MM.1S (cell line): ENCODE data around the gene UBXN1.

Source experiments
- CTCF ChIP-seq: fragments of 300-600 bp; sonication (generic); IDR thresholded peaks from 2 replicates; pipeline ENCODE4 v1.5.1; 2016; ENCODE audit warnings: antibody characterized with exemption, low read length, mixed read lengths
- EZH2 ChIP-seq: fragments of 300-600 bp; sonication (generic); optimal IDR thresholded peaks from 2 replicates; pipeline ENCODE3; 2017; ENCODE audit warnings: low read depth, mild to moderate bottlenecking, antibody characterized with exemption, low read length, mixed read lengths
- EZH2phosphoT487 ChIP-seq: fragments of 300-600 bp; sonication (generic); IDR thresholded peaks from 2 replicates; pipeline ENCODE4 v1.6.1; 2018; ENCODE audit warnings: antibody characterized with exemption, low read length

- TF ChIP-seq EZH2 = no peak
- TF ChIP-seq CTCF = no peak
- no peak for TF ChIP-seq EZH2phosphoT487
Measured at GRCh38 chr11:62649486-62649885, 29.4 kb downstream of the UBXN1 start.
